ENCODE results near the gene TMEM59L.

The TMEM59L gene

GRCh38 chr19:18639706-18640243 is 27.1 kb downstream of the TMEM59L start:
- no peak for DNase-seq

DNA sequence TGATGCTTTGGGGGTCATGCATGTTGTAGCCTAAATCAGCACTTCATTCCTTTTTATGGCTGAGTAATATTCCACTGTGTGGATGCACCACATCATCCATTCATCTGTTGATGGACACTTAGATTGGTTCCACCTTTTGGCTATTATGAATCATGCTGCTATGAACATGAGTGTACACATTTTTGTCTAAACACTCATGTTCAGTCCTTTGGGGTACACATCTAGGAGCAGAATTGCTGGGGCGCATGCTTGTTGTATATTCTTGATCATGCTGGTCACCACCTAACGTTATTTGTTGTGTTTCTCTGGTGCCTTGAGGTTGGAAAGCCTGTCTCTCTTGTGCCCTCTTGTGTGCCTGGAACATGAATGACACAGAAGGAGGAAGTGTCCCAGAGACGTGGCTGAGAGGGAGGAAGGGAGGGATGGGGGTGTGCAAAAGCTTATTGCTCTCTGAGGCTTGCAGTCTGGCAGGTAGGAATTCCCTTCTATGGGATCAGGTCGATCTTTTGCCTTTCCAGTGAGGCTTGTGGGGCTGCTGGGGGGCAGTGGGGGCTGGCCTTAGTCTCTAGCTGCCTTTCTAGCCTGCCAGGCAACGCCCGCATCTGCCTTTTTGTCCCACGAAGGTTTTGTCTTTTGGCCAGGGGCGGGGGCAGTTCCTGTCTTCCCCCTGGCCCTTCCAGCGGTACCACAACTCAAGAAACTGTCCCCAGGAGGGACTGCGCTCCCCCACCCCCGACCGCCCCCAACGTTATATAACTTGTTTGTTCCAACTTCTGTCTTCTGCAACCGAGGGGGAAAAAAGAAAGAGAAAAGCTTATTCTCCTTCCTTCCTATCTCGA is 31.7 kb downstream of the TMEM59L start:
- no peak for DNase-seq

- DNase-seq = no peak
Measured at GRCh38 chr19:18645035-18645511, 32.4 kb downstream of the TMEM59L start.

- no peak for DNase-seq
Measured at GRCh38 chr19:18646535-18647370, 34.1 kb downstream of the TMEM59L start.

GRCh38 chr19:18647371-18647767 is 34.7 kb downstream of the TMEM59L start:
- no peak for DNase-seq

GRCh38 chr19:18647807-18648206 is 35.1 kb downstream of the TMEM59L start:
- no peak for DNase-seq

GRCh38 chr19:18648973-18649315 is 36.3 kb downstream of the TMEM59L start:
- DNase-seq = no peak

DNA sequence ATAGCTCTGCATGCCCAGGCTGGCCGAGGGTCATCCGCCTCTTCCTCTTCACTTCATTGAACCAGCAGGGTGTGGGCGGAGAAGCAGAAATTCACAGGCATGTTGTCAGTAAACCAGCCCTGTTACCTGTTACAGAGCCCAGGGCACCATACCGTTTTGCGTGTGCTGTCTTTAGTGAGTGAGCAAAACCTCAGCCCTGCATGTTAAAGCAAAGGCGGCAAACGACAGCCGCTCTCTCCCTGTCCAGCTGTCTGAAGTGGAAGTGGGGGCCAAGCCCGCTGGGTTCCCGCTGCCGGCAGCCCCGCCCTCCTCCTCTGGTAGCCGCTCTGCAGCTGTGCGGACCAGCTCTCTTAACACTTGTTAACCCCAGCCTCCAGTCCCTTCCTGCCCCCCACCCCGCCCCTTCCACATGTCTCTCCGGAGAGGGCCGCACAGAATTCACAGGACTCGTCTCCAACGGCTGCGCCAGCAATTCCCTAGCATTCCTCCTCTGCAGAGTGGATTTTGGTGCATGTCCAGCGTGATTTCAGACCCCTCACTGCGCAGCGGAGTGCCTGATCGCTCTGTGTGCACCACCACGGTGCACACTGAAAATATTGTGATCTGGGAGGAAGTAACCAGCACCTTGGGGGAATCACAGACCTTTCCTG is 36.8 kb downstream of the TMEM59L start:
- no peak for DNase-seq

- no peak for DNase-seq
Measured at GRCh38 chr19:18650021-18650390, 37.3 kb downstream of the TMEM59L start.

DNA sequence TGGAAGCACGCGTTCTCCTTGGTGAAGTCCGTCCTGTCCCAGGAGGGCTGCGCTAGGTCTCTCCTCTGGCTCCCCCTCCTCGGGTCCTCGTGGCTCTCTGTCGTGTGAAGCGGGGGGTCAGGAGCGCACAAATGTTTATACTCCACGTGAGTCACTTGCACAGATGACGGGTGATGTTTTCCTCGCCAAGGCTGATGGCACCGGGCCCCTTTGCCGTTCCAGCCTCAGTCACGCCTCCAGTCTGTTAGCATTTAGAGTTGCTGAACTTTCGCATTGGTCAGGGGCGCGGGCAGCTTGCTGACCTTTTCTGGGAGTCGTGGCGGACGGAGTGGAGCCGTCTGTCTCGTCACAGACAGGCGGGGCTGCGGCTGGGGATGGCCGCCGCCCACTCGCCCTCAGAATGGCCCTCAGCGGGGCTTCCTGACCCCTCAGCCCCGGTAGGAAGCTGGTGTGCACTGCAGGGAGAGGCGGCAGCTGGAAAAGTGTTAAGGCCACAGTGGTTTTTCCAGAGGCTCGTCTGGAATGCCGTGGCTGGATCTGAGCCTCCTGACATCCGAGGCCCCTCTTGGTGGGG is 37.9 kb downstream of the TMEM59L start:
- no peak for DNase-seq

- DNase-seq = no peak
Measured at GRCh38 chr19:18651300-18651699, 38.6 kb downstream of the TMEM59L start.

DNA sequence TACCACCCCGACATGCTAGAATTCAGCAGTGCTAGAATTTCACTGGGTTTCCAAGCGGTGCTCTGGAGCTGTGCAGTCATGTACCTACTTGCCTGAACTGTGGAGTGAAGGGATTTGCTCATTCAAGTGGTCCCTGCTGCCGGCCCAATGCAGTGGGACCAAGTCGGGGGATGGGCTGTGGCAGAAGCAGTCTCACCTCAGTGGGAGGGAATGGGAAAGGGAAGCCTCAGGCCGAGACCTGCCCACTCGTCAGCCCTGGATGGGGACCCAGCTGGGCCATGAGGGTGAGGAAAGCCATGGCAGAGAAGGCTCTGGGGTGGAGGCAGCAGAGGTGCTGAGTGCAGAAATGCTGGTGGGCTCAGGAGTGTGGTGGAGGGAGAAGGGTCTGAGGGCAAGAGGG is 39.1 kb downstream of the TMEM59L start:
- no peak for DNase-seq

DNA sequence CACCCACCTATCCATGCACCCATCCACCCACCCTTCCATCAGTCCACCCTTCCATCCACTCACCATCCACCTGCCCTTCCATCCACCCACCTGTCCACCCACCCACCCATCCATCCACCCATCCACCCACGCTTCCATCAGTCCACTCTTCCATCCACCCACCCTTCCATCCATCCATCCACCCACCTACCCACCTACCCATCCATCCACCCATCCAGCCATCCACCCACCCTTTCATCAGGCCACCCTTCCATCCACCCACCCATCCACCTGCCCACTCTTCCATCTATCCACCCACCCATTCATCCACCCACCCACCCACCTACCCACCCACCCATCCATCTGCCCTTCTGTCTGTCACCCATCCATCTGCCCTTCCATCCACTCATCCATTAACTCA is 41.2 kb downstream of the TMEM59L start:
- no peak for DNase-seq

GRCh38 chr19:18654469-18654868 is 41.8 kb downstream of the TMEM59L start:
- DNase-seq = no peak

DNA sequence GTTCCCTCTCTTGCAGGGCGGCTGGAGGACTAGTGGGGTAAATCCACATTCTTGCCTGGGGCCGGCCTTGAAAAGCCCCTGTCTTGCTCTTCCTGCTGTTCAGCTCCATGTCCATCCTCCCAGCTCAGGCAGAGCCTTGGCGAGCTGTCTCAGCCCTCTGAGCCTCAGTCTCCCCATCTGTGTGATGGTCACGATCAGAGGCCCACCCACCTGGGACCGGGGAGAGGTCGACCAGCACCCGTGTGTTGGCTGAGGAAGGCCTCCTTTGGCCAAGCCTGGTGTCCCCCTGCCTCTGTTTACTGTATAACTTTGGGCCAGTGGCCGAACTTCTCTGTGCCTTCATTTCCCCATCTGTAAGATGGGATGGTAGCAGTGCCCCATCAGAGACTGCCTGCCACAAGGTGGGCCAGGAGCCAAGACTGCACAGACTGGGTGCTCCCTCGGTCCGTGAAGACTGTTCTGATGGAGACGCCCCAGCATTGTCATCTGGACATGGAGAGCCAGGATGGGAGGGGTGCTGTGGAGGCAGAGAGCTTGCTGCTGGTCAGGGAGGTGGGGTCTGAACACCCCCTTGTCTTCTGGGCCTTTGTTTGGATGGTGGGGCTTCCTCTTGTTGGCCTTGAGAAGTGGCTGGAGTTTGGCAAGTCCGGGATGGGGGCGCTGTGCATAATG is 42.6 kb downstream of the TMEM59L start:
- DNase-seq = no peak

GRCh38 chr19:18656337-18657086 is 43.8 kb downstream of the TMEM59L start:
- no peak for DNase-seq

GRCh38 chr19:18657590-18658365 is 45.1 kb downstream of the TMEM59L start:
- no peak for DNase-seq

- DNase-seq = no peak
Measured at GRCh38 chr19:18658366-18658855, 45.7 kb downstream of the TMEM59L start.

DNA sequence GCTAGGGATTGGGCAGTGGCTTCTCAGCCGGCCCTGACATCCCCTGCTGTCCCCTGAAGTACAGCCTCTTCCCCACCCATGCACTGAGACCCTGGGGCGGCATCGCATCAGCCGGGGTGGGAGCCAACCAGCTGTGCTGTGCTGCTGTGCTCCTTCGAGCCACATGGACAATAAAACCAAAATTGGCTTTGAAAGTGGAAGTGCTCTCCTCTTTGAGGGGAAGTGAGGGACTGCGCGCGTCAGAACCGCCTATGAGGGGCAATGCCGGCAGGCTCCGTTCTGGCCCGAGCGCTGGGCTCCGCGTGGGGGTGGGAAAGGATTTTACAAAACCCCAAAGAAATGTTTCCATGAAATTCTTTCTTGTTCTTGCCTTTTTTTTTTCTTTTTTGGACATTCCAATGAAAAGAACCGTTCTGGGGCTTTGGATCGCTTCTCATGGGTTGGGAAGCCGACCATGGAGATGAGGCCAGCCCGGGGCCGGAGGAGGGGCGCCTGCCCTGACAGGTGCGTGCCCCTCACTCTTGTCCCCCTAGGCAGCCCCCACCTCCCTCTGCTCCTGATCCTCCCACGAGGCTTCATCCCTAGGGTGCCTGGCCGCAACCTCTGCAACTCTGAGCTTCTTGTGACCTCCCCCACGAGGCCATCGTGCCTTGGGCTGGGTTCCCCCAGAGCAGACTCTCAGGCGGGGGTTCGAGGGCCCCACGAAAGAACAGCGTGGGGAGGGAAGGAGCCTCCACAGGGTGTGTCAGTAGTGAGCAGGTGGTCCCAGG is 46.8 kb downstream of the TMEM59L start:
- no peak for DNase-seq
